Measurements from ENCODE around the gene PPEF2. TPM values are rescaled to one million over a fixed set of nuclear protein-coding genes. Genes with fewer than 3 reads are reported as not detected.

PPEF2 gene
- total RNA-seq, 1 experiment from 2014 or later: not detected

DNA sequence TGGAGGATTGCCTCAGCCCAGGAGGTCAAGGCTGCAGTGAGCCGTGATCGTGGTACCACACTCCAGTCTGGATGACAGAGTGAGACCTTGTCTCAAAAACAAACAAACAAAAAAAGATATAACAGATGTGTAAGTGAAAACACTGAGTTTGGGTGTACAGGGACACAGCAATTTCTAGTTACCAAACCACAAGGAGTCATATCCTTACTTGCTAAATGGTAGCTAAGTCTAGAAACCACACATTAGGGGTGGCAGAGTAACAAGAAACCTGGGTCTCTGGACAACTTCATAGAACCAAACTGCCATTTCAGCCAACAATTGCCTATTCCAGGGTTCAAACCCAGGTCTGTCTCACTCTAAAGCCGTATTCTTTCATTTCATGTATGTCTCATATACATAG lies 20.8 kb downstream of the PPEF2 start:
- POLR2A ChIA-PET: no interaction called here
- Histone ChIP-seq H3K36me3 (ENCODE audit: control insufficient read depth, insufficient read depth, low read length) (no peaks in the 10 kb centered on the region), H3K4me1 (ENCODE audit: control insufficient read depth, insufficient read depth, low read length) (no peaks in the 10 kb centered on the region), H3K27ac (ENCODE audit: low read length) (no peak overlapping the region), H3K4me3 (ENCODE audit: low read depth in 2 of 2, low read length in 2 of 2) (no peak overlapping the region), H3K27me3 (ENCODE audit: control insufficient read depth, insufficient read depth, low read length) (no peaks in the 10 kb centered on the region), H3K9me3 (ENCODE audit: control insufficient read depth, insufficient read depth, low read depth, low read length) (no peaks in the 10 kb centered on the region)
- TF ChIP-seq, protein P1, sequence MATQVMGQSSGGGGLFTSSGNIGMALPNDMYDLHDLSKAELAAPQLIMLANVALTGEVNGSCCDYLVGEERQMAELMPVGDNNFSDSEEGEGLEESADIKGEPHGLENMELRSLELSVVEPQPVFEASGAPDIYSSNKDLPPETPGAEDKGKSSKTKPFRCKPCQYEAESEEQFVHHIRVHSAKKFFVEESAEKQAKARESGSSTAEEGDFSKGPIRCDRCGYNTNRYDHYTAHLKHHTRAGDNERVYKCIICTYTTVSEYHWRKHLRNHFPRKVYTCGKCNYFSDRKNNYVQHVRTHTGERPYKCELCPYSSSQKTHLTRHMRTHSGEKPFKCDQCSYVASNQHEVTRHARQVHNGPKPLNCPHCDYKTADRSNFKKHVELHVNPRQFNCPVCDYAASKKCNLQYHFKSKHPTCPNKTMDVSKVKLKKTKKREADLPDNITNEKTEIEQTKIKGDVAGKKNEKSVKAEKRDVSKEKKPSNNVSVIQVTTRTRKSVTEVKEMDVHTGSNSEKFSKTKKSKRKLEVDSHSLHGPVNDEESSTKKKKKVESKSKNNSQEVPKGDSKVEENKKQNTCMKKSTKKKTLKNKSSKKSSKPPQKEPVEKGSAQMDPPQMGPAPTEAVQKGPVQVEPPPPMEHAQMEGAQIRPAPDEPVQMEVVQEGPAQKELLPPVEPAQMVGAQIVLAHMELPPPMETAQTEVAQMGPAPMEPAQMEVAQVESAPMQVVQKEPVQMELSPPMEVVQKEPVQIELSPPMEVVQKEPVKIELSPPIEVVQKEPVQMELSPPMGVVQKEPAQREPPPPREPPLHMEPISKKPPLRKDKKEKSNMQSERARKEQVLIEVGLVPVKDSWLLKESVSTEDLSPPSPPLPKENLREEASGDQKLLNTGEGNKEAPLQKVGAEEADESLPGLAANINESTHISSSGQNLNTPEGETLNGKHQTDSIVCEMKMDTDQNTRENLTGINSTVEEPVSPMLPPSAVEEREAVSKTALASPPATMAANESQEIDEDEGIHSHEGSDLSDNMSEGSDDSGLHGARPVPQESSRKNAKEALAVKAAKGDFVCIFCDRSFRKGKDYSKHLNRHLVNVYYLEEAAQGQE (IDR thresholded peaks at IDR 0.05; ENCODE audit: insufficient read depth in 1 of 2, low read depth in 2 of 2, low read length in 1 of 2): no peak
- BruUV-seq (replicated peaks): no TSS peak
- DNase-seq (ENCODE audit: low read depth, low spot score) (no peak), ATAC-seq (no peak)
- intact Hi-C loops (cut with micrococcal nuclease; ENCODE audit: unreplicated experiment) (no loop called here), in situ Hi-C loops (cut with HindIII; ENCODE audit: low pct_unique_long_range_greater_than_20kb, low sequenced_read_pairs) (no loop called here)
- CTCF ChIA-PET: no interaction called here

DNA sequence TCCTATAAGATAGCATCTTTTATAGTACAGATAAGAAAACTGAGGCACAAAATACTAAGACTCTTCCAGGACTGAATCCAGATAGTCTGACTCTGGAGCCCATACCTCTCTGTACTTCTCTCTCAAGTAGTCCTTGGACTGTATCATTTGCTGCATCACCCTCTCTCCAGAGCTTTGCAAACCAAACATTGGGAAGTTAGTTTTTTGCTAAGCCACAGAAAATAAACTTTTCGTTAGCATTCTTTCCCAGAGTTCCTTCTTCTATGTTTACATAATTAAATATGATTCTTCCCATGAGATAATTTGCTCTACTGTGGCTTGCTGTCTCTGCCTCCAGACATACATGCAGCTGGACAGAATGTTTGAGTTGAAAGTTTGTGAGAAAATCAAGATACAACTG lies 22.0 kb downstream of the PPEF2 start:
- no TSS peak for BruUV-seq (replicated peaks)

More for the DNA sequence above, 22.0 kb downstream of the PPEF2 start:
- Histone ChIP-seq H3K9me3 (ENCODE audit: control insufficient read depth, insufficient read depth, low read depth, low read length) (no peaks in the 10 kb centered on the region), H3K4me1 (ENCODE audit: control insufficient read depth, insufficient read depth, low read length) (no peaks in the 10 kb centered on the region), H3K27ac (ENCODE audit: low read length) (no peak overlapping the region), H3K27me3 (ENCODE audit: control insufficient read depth, insufficient read depth, low read length) (no peaks in the 10 kb centered on the region), H3K36me3 (ENCODE audit: control insufficient read depth, insufficient read depth, low read length) (no peaks in the 10 kb centered on the region), H3K4me3 (ENCODE audit: low read depth in 2 of 2, low read length in 2 of 2) (no peak overlapping the region)
- CTCF ChIA-PET: no interaction called here
- no peak for TF ChIP-seq POLR2AphosphoS5 (IDR thresholded peaks at IDR 0.05; ENCODE audit: low read depth, low read length)
- TF ChIP-seq, protein P2, sequence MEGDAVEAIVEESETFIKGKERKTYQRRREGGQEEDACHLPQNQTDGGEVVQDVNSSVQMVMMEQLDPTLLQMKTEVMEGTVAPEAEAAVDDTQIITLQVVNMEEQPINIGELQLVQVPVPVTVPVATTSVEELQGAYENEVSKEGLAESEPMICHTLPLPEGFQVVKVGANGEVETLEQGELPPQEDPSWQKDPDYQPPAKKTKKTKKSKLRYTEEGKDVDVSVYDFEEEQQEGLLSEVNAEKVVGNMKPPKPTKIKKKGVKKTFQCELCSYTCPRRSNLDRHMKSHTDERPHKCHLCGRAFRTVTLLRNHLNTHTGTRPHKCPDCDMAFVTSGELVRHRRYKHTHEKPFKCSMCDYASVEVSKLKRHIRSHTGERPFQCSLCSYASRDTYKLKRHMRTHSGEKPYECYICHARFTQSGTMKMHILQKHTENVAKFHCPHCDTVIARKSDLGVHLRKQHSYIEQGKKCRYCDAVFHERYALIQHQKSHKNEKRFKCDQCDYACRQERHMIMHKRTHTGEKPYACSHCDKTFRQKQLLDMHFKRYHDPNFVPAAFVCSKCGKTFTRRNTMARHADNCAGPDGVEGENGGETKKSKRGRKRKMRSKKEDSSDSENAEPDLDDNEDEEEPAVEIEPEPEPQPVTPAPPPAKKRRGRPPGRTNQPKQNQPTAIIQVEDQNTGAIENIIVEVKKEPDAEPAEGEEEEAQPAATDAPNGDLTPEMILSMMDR (IDR thresholded peaks at IDR 0.05): no peak
- no peak for TF ChIP-seq SIN3A (IDR thresholded peaks at IDR 0.05; ENCODE audit: borderline replicate concordance, insufficient read depth, low read depth, low read length)
- TF ChIP-seq, protein P1 (IDR thresholded peaks at IDR 0.05; ENCODE audit: insufficient read depth in 1 of 2, low read depth in 2 of 2, low read length in 1 of 2): no peak
- TF ChIP-seq TCF7L2 (IDR thresholded peaks at IDR 0.05; ENCODE audit: low read depth, low read length): no peak
- POLR2A ChIA-PET: no interaction called here
- no peak for ATAC-seq
- no peak for DNase-seq (ENCODE audit: low read depth, low spot score)
- intact Hi-C loops (cut with micrococcal nuclease; ENCODE audit: unreplicated experiment) (no loop called here), in situ Hi-C loops (cut with HindIII; ENCODE audit: low pct_unique_long_range_greater_than_20kb, low sequenced_read_pairs) (no loop called here)
